ENCODE data around the gene PGM2L1. TPM values are rescaled to one million over a fixed set of nuclear protein-coding genes. Genes with fewer than 3 reads are reported as not detected.

PGM2L1 gene
- 1 to 10 TPM; 8.4 to 9.9 TPM for total RNA-seq

DNA sequence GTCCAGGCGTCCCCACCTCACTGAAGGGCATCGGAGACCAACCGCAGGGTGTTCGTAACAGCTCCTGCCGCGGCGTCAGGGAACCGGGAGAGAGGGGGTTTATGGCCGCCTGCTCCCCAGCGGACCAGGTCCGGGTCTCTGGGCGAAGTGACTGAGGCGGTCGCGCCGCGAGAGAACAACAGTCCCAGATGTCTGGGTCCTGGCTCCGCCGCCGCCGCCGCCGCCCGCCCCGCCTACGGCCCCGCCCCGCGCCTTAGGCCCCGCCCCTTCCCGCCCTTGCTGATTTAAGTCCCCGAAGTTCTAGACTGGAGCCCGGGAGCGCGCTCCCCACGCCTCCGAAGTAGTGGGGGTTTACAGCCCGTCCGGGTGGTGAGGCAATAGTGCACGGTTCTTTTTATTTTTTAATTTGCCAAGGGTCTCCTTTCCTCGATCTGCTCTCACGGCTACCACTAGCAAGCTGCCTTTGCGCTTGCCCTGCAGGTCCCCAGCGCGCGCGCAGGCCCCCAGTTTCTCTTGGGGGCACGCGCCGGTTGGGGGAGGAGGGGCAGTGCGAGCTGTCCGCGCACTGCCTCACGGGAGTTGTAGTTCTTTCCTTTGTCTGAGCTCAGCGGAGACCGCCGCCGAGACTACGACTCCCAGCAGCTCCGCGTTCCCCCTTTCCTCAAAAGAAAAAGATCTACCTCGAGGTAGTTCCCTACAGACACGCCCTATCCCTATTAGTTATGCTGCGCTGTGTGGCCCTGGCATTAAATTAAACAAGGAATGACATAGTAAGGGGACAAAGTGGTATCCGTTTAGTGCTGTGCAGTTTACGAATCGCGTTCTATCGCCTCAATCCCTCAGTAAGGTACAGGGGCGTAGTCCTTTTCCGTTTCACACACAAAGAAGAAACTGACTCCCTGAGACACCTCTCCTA lies at the start of gene PGM2L1:
PGM2L1 (minus strand) TSS at position 190 of the 916 bp plus-strand sequence. CDS start 272 bp downstream, outside the sequence.
- DNase-seq, result peak; percentile 94
- Mint-ChIP-seq H3K27ac (peak within 1 kb of the TSS; percentile 97), H3K9me3 (no peaks in the 10 kb centered on the region), H3K4me3 (peak within 1 kb of the TSS; percentile 92), H3K4me1 (peaks cover 26% of the 10 kb centered on the region), H3K36me3 (ENCODE audit: low read depth) (peaks cover 2% of the 10 kb centered on the region), H3K27me3 (no peaks in the 10 kb centered on the region)
- CTCF ChIA-PET, result interaction anchor here (1.1 to 2.1 kb wide), 5 partner anchors 9 to 53 kb away, joined by 4 to 7 read pairs (median 4); no protein-coding TSS in a partner anchor
- POLR2A ChIA-PET, result interaction anchor here (0.9 to 1.3 kb wide), 2 partner anchors 8 to 95 kb away, joined by 3 to 7 read pairs; partner anchors contain the start of gene LIPT2

DNA sequence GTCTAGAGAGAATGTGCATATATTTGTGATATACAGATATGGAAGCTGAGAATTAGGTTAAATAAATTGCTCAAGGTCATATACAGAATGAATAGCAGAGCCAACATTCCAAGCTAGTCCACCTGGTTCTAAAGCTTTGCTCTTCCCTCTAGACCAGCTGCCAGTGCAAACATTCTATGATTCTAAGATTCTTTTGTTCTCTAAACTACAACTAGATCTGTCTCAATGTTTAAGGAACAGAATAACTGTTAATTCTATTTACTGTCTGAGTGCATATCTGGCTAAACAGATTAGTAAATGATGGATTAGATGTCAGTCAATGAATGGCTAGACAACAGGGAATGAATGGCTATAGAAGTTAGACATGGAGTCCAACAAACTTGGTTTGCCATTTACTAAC lies 49.5 kb upstream of the PGM2L1 start:
- Mint-ChIP-seq H3K27me3 (peaks cover 4% of the 10 kb centered on the region), H3K27ac (no peak overlapping the region), H3K4me3 (no peak overlapping the region), H3K4me1 (no peaks in the 10 kb centered on the region), H3K9me3 (no peaks in the 10 kb centered on the region), H3K36me3 (ENCODE audit: low read depth) (no peaks in the 10 kb centered on the region)
- ChIA-PET POLR2A (no interaction called here), CTCF (interaction anchor here (0.5 to 1.2 kb wide), 2 partner anchors 132 to 193 kb away, joined by 3 to 5 read pairs; no protein-coding TSS in a partner anchor)
- DNase-seq, result no peak

DNA sequence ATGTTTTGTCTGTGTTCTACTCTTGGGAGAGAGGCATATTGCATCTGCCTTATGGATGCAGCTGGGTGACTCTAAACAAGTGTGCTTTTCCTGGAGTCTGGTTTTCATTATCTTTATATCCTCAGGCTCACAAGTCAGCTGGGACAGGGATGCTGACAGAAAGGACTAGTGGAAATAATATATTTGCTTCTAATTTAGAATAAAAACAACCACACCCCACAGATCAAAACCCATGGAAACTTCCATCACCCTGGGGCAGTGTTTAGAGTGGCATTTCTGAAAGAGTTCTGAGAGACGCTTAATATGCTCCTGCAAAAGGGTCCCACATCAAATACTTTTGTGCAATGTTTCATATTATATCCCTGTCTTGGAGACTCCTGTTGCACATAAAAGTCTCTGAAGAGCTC lies 48.3 kb upstream of the PGM2L1 start:
- no peak for DNase-seq
- H3K27ac Mint-ChIP-seq, result no peak overlapping the region
- CTCF ChIA-PET, result interaction anchor here (0.6 to 1.2 kb wide), 2 partner anchors 10 to 24 kb away, joined by 3 read pairs; no protein-coding TSS in a partner anchor
- peaks cover 4% of the 10 kb centered on the region for H3K27me3 Mint-ChIP-seq
- H3K36me3 Mint-ChIP-seq (ENCODE audit: low read depth), result no peaks in the 10 kb centered on the region
- POLR2A ChIA-PET, result no interaction called here
- no peak overlapping the region for H3K4me3 Mint-ChIP-seq
- H3K4me1 Mint-ChIP-seq, result no peaks in the 10 kb centered on the region
- peaks cover 1% of the 10 kb centered on the region for H3K9me3 Mint-ChIP-seq

DNA sequence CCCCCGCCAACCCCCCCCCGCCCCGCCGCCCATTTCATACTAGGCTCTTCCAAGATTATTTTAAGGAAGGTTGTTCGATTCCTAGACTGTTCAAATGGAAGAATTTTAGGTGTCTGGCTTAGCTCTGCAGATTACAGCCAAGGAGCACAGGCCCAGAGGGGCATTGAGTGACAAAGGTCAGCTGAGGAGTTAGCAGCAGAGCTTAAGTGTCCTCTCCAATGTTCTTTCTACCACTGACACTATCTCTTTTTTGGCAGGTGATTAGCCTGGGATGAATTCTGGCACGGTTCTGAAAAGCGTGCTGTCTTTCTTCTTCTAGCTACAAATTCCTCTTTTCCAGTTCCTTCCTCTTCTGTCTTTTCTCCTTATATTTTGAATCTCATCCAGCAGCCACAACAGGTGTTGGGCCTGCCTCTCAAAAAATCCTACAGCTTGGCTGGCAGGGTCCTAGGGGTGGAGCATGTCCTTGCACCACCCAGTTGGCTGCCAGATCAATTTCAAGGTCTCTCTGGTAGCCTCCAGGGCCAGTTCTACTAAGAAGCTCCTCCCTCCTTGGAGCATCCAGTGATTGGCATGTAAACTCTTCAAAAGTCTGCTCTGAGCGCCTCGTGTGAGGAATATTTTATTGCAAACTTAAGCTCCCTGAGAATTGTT lies 46.1 kb upstream of the PGM2L1 start:
- ChIA-PET CTCF (interaction anchor here (0.8 to 1.5 kb wide), 3 partner anchors 9 to 49 kb away, joined by 3 read pairs; partner anchors contain the start of genes KCNE3 and LIPT2), POLR2A (no interaction called here)

GRCh38 chr11:74443071-74443864 lies 45.0 kb upstream of the PGM2L1 start:
- Mint-ChIP-seq H3K9me3 (peaks cover 14% of the 10 kb centered on the region), H3K4me3 (no peak overlapping the region), H3K36me3 (ENCODE audit: low read depth) (no peaks in the 10 kb centered on the region), H3K27ac (no peak overlapping the region), H3K4me1 (no peaks in the 10 kb centered on the region), H3K27me3 (peaks cover 2% of the 10 kb centered on the region)
- CTCF ChIA-PET, result interaction anchor here (1.3 to 1.5 kb wide), 2 partner anchors 10 to 50 kb away, joined by 3 read pairs; partner anchors contain the start of gene LIPT2
- POLR2A ChIA-PET, result no interaction called here
- no peak for DNase-seq

More for the DNA sequence above, 46.1 kb upstream of the PGM2L1 start:
- Mint-ChIP-seq H3K27ac (no peak overlapping the region), H3K9me3 (peaks cover 14% of the 10 kb centered on the region), H3K36me3 (ENCODE audit: low read depth) (no peaks in the 10 kb centered on the region), H3K4me3 (no peak overlapping the region), H3K4me1 (no peaks in the 10 kb centered on the region), H3K27me3 (peaks cover 2% of the 10 kb centered on the region)
- DNase-seq, result no peak

GRCh38 chr11:74442636-74443035 lies 44.4 kb upstream of the PGM2L1 start:
- POLR2A ChIA-PET, result no interaction called here

GRCh38 chr11:74438681-74439080 lies 40.4 kb upstream of the PGM2L1 start:
- no peaks in the 10 kb centered on the region for H3K36me3 Mint-ChIP-seq (ENCODE audit: low read depth)
- H3K27me3 Mint-ChIP-seq, result no peaks in the 10 kb centered on the region
- no peak overlapping the region for H3K27ac Mint-ChIP-seq
- POLR2A ChIA-PET, result no interaction called here
- no peaks in the 10 kb centered on the region for H3K4me1 Mint-ChIP-seq
- no peak overlapping the region for H3K4me3 Mint-ChIP-seq
- peaks cover 14% of the 10 kb centered on the region for H3K9me3 Mint-ChIP-seq
- DNase-seq, result no peak
- CTCF ChIA-PET, result no interaction called here

More at GRCh38 chr11:74442636-74443035, 44.4 kb upstream of the PGM2L1 start:
- H3K36me3 Mint-ChIP-seq (ENCODE audit: low read depth), result no peaks in the 10 kb centered on the region
- no peak overlapping the region for H3K27ac Mint-ChIP-seq
- H3K4me1 Mint-ChIP-seq, result no peaks in the 10 kb centered on the region
- peaks cover 14% of the 10 kb centered on the region for H3K9me3 Mint-ChIP-seq
- CTCF ChIA-PET, result no interaction called here
- H3K4me3 Mint-ChIP-seq, result no peak overlapping the region
- peaks cover 2% of the 10 kb centered on the region for H3K27me3 Mint-ChIP-seq
- no peak for DNase-seq

DNA sequence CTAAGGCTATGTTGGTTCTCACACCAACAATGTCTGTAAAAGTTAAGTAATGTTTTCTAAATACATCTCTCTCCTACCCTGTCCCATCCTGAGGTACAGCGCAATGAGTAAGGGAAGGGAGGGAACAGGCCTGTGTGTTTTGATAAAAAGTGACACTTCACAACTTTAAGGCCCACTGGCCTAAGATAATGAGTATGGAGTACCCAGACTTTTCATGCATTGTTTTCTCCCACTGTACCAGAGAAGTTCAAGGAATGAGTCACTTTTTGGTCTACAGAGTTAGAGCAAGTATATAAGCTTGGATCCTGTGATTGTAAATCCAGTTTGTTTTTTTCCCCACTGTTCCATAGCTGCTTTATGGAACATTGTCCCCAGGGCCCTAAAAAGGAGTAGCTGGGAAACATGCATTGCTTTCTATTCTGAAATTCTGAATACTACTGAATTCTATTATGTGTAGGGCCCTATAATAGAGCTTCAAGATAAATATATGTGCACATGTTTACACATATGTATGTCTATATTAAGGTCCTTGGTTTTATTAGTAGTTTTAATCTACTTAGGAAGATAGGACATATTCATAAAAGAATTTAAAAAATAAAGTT lies 39.3 kb upstream of the PGM2L1 start:
- no peak overlapping the region for H3K4me3 Mint-ChIP-seq
- no peak overlapping the region for H3K27ac Mint-ChIP-seq
- POLR2A ChIA-PET, result no interaction called here

GRCh38 chr11:74434528-74434927 lies 36.3 kb upstream of the PGM2L1 start:
- CTCF ChIA-PET, result no interaction called here
- H3K4me3 Mint-ChIP-seq, result no peak overlapping the region
- H3K4me1 Mint-ChIP-seq, result no peaks in the 10 kb centered on the region
- H3K27me3 Mint-ChIP-seq, result no peaks in the 10 kb centered on the region
- POLR2A ChIA-PET, result no interaction called here
- no peaks in the 10 kb centered on the region for H3K9me3 Mint-ChIP-seq
- H3K36me3 Mint-ChIP-seq (ENCODE audit: low read depth), result no peaks in the 10 kb centered on the region
- no peak for DNase-seq
- H3K27ac Mint-ChIP-seq, result no peak overlapping the region

More for the DNA sequence above, 39.3 kb upstream of the PGM2L1 start:
- peaks cover 14% of the 10 kb centered on the region for H3K9me3 Mint-ChIP-seq
- H3K4me1 Mint-ChIP-seq, result no peaks in the 10 kb centered on the region
- no peak for DNase-seq
- H3K27me3 Mint-ChIP-seq, result no peaks in the 10 kb centered on the region
- no peaks in the 10 kb centered on the region for H3K36me3 Mint-ChIP-seq (ENCODE audit: low read depth)
- CTCF ChIA-PET, result interaction anchor here (0.8 to 2.1 kb wide), 2 partner anchors 9 to 12 kb away, joined by 3 to 7 read pairs; no protein-coding TSS in a partner anchor

GRCh38 chr11:74429205-74429604 lies 31.0 kb upstream of the PGM2L1 start:
- no peaks in the 10 kb centered on the region for H3K4me1 Mint-ChIP-seq
- CTCF ChIA-PET, result interaction anchor here (0.6 kb wide), 1 partner anchor 1611 kb away, joined by 3 read pairs; no protein-coding TSS in a partner anchor
- no peak overlapping the region for H3K27ac Mint-ChIP-seq
- no peaks in the 10 kb centered on the region for H3K9me3 Mint-ChIP-seq
- no peak for DNase-seq
- H3K4me3 Mint-ChIP-seq, result no peak overlapping the region
- POLR2A ChIA-PET, result no interaction called here
- peaks cover 1% of the 10 kb centered on the region for H3K27me3 Mint-ChIP-seq
- H3K36me3 Mint-ChIP-seq (ENCODE audit: low read depth), result no peaks in the 10 kb centered on the region

GRCh38 chr11:74427384-74427886 lies 29.2 kb upstream of the PGM2L1 start:
- Mint-ChIP-seq H3K36me3 (ENCODE audit: low read depth) (no peaks in the 10 kb centered on the region), H3K27ac (no peak overlapping the region), H3K4me1 (no peaks in the 10 kb centered on the region), H3K4me3 (no peak overlapping the region), H3K27me3 (peaks cover 1% of the 10 kb centered on the region), H3K9me3 (no peaks in the 10 kb centered on the region)
- DNase-seq, result no peak
- POLR2A ChIA-PET, result no interaction called here
- CTCF ChIA-PET, result interaction anchor here (0.6 to 0.9 kb wide), 2 partner anchors 22 to 107 kb away, joined by 3 read pairs; no protein-coding TSS in a partner anchor

DNA sequence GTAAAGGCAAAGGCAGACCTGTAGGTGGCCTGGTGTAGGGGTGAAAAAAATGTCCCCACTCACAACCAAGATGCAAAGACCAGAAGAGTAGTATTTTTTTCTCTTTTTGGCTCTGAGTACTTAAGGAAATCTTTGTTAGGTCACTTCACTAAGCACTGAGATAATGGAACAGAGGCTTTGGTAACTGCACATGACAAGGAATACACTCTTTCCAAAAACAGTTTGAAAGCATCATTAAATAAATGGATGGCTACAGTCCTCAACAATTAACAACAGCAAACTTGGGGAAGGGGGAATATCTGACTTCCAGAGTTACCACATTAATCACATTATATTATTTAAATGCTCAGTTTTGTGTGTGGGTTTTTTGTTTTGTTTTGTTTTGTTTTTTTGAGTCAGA lies 26.9 kb upstream of the PGM2L1 start:
- Mint-ChIP-seq H3K27ac (no peak overlapping the region), H3K4me1 (no peaks in the 10 kb centered on the region), H3K27me3 (peaks cover 7% of the 10 kb centered on the region), H3K4me3 (no peak overlapping the region), H3K9me3 (no peaks in the 10 kb centered on the region), H3K36me3 (ENCODE audit: low read depth) (no peaks in the 10 kb centered on the region)
- CTCF ChIA-PET, result interaction anchor here (1.4 kb wide), 1 partner anchor 24 kb away, joined by 4 read pairs; no protein-coding TSS in a partner anchor
- DNase-seq, result no peak
- POLR2A ChIA-PET, result no interaction called here
